ENCODE measurements around the gene CFH.

The CFH gene

DNA sequence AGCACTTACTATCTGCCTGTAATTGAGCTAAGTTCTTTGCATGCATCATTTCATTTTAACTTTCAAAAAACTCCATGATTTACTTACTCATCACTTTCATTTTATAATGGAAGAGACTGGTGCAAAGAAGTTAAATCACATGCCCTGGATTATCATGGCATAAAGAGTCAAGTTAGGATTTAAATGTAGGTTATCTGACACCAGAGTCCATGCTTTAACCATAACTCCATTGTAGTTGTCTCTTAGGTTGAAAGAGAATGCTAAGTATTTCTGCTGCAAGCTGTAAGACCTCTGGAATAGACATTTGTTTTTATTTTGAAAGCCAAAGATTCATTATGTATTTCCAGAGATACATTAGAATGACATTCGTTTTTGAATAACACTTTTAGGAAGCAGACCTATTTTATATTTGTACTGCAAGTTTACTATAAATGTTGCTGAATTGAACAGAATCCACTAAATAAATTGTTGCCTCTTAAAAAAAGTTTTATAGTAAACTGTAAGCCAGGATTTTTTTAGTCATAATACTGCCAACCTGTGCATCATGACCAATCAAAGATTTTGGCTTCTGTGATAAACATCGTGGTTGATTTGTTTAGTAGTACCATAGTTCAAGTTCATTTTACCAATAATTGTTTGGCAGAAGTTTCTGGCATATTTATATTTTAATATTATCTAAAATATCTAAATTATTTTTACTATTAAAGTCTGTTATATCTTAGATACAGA lies 26.1 kb downstream of the CFH start:
- Histone ChIP-seq H3K4me3 (ENCODE audit: low read length) (no peak overlapping the region), H3F3A (ENCODE audit: control insufficient read depth, insufficient read depth) (no peaks in the 10 kb centered on the region), H4K20me1 (ENCODE audit: control insufficient read depth, insufficient read depth, low read depth, low read length) (no peaks in the 10 kb centered on the region), H3K4me2 (ENCODE audit: low read length) (no peak overlapping the region), H3K9me2 (replicated peaks; ENCODE audit: control insufficient read depth, low read length) (no peaks in the 10 kb centered on the region), H3K27ac (ENCODE audit: low read depth, low read length) (no peak overlapping the region), H3K27me3 (ENCODE audit: control insufficient read depth, low read length) (no peaks in the 10 kb centered on the region), H3K9me3 (ENCODE audit: control insufficient read depth, insufficient read depth, low read length) (no peaks in the 10 kb centered on the region), H3K79me2 (ENCODE audit: control insufficient read depth, low read length) (no peaks in the 10 kb centered on the region), H3K4me1 (ENCODE audit: control insufficient read depth, low read length) (no peaks in the 10 kb centered on the region), H3K36me3 (ENCODE audit: control insufficient read depth, low read length) (no peaks in the 10 kb centered on the region)
- TF ChIP-seq, protein P1, sequence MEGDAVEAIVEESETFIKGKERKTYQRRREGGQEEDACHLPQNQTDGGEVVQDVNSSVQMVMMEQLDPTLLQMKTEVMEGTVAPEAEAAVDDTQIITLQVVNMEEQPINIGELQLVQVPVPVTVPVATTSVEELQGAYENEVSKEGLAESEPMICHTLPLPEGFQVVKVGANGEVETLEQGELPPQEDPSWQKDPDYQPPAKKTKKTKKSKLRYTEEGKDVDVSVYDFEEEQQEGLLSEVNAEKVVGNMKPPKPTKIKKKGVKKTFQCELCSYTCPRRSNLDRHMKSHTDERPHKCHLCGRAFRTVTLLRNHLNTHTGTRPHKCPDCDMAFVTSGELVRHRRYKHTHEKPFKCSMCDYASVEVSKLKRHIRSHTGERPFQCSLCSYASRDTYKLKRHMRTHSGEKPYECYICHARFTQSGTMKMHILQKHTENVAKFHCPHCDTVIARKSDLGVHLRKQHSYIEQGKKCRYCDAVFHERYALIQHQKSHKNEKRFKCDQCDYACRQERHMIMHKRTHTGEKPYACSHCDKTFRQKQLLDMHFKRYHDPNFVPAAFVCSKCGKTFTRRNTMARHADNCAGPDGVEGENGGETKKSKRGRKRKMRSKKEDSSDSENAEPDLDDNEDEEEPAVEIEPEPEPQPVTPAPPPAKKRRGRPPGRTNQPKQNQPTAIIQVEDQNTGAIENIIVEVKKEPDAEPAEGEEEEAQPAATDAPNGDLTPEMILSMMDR (IDR thresholded peaks at IDR 0.05; ENCODE audit: low read depth, low read length, poor library complexity, severe bottlenecking), result no peak
- no peak for TF ChIP-seq EZH2phosphoT487 (IDR thresholded peaks at IDR 0.05; ENCODE audit: borderline replicate concordance, low read length)

- no peak for TF ChIP-seq EZH2phosphoT487 (IDR thresholded peaks at IDR 0.05; ENCODE audit: borderline replicate concordance, low read length)
- TF ChIP-seq, protein P1 (IDR thresholded peaks at IDR 0.05; ENCODE audit: low read depth, low read length, poor library complexity, severe bottlenecking), result no peak
- Histone ChIP-seq H4K20me1 (ENCODE audit: control insufficient read depth, insufficient read depth, low read depth, low read length) (no peaks in the 10 kb centered on the region), H3K79me2 (ENCODE audit: control insufficient read depth, low read length) (no peaks in the 10 kb centered on the region), H3K36me3 (ENCODE audit: control insufficient read depth, low read length) (no peaks in the 10 kb centered on the region), H3K9me3 (ENCODE audit: control insufficient read depth, insufficient read depth, low read length) (no peaks in the 10 kb centered on the region), H3K4me2 (ENCODE audit: low read length) (no peak overlapping the region), H3K27ac (ENCODE audit: low read depth, low read length) (no peak overlapping the region), H3K4me3 (ENCODE audit: low read length) (no peak overlapping the region), H3K9me2 (replicated peaks; ENCODE audit: control insufficient read depth, low read length) (no peaks in the 10 kb centered on the region), H3K4me1 (ENCODE audit: control insufficient read depth, low read length) (no peaks in the 10 kb centered on the region), H3K27me3 (ENCODE audit: control insufficient read depth, low read length) (no peaks in the 10 kb centered on the region), H3F3A (ENCODE audit: control insufficient read depth, insufficient read depth) (no peaks in the 10 kb centered on the region)
Measured at GRCh38 chr1:196678510-196678884, 26.7 kb downstream of the CFH start.

DNA sequence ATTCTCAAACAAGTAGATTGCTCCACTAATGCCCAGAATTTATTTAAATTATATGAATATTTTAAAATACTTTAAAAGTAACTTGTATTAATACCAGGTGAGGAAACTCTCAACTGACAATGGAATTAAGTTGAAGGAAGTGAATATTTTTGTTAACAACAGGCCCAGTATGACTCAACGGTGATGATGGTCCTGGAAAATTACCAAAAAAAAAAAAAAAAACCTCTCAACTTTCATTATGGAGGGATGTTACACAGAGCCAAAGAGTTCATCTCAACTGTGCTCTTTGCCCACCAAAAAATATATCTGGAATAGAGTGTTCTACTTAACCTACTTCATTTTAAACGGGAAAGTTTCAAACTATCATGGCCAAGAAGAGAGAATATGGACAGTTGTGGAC lies 28.3 kb downstream of the CFH start:
- TF ChIP-seq, protein P1 (IDR thresholded peaks at IDR 0.05; ENCODE audit: low read depth, low read length, poor library complexity, severe bottlenecking), result no peak
- no peak for TF ChIP-seq EZH2phosphoT487 (IDR thresholded peaks at IDR 0.05; ENCODE audit: borderline replicate concordance, low read length)
- Histone ChIP-seq H3K4me2 (ENCODE audit: low read length) (no peak overlapping the region), H3F3A (ENCODE audit: control insufficient read depth, insufficient read depth) (no peaks in the 10 kb centered on the region), H3K27me3 (ENCODE audit: control insufficient read depth, low read length) (no peaks in the 10 kb centered on the region), H4K20me1 (ENCODE audit: control insufficient read depth, insufficient read depth, low read depth, low read length) (no peaks in the 10 kb centered on the region), H3K4me1 (ENCODE audit: control insufficient read depth, low read length) (no peaks in the 10 kb centered on the region), H3K9me3 (ENCODE audit: control insufficient read depth, insufficient read depth, low read length) (no peaks in the 10 kb centered on the region), H3K9me2 (replicated peaks; ENCODE audit: control insufficient read depth, low read length) (no peaks in the 10 kb centered on the region), H3K36me3 (ENCODE audit: control insufficient read depth, low read length) (no peaks in the 10 kb centered on the region), H3K4me3 (ENCODE audit: low read length) (no peak overlapping the region), H3K79me2 (ENCODE audit: control insufficient read depth, low read length) (no peaks in the 10 kb centered on the region), H3K27ac (ENCODE audit: low read depth, low read length) (no peak overlapping the region)
